MCF 10A (cell line): Measurements from ENCODE around the gene TMEM184A. TPM values are rescaled to one million over a fixed set of nuclear protein-coding genes. Genes with fewer than 3 reads are reported as not detected.

ENCODE experiments used
- BruUV-seq: library from RNA; stranded (reverse); fragments of 400-500 nt; replicated peaks from 2 replicates; lab custom pipeline; 2021; lab: Mats Ljungman, UMichigan
- CTCF ChIA-PET: fragments of 300-600 bp; sonication (Branson Sonifier 250); formaldehyde crosslinking; extraction: SDS; loops from one replicate; lab custom pipeline; 2021; ENCODE audit warnings: antibody characterized with exemption, inconsistent platforms; lab: Yijun Ruan, JAX
- POLR2A ChIA-PET: fragments of 300-600, 350-650 bp; sonication (Branson Sonifier 250); formaldehyde crosslinking; extraction: SDS; loops from one replicate; lab custom pipeline; 2020; ENCODE audit warnings: antibody characterized with exemption, inconsistent platforms; lab: Yijun Ruan, JAX
- DNase-seq: peaks from one replicate; pipeline ENCODE4 v3.0.0-alpha.2; 2018; ENCODE audit not compliant: unreplicated experiment
- H3K27ac Mint-ChIP-seq: one replicate; pipeline ENCODE4 v1.8.0; 2022; ENCODE audit warnings: mild to moderate bottlenecking, low read depth, mixed read lengths; ENCODE audit not compliant: unreplicated experiment
- H3K27me3 Mint-ChIP-seq: one replicate; pipeline ENCODE4 v1.8.0; 2022; ENCODE audit warnings: mixed read lengths; ENCODE audit not compliant: insufficient read depth, unreplicated experiment
- H3K36me3 Mint-ChIP-seq: one replicate; pipeline ENCODE4 v1.8.0; 2022; ENCODE audit warnings: mild to moderate bottlenecking, moderate library complexity, mixed read lengths; ENCODE audit not compliant: insufficient read depth, unreplicated experiment
- H3K4me1 Mint-ChIP-seq: one replicate; pipeline ENCODE4 v1.8.0; 2022; ENCODE audit warnings: mixed read lengths; ENCODE audit not compliant: insufficient read depth, unreplicated experiment
- H3K4me3 Mint-ChIP-seq: one replicate; pipeline ENCODE4 v1.8.0; 2022; ENCODE audit warnings: mild to moderate bottlenecking, moderate library complexity, mixed read lengths; ENCODE audit not compliant: unreplicated experiment
- H3K9me3 Mint-ChIP-seq: one replicate; pipeline ENCODE4 v1.8.0; 2022; ENCODE audit warnings: mixed read lengths; ENCODE audit not compliant: unreplicated experiment
- intact Hi-C: fragments of 100-400 bp; cut with micrococcal nuclease; formaldehyde crosslinking; loops from 2 replicates; pipeline ENCODE4 v1.14.1; 2022
- total RNA-seq: library from RNA; stranded (reverse); gene quantifications from 2 replicates; pipeline ENCODE4 v1.2.3, GENCODE V29; 2022
- TF ChIP-seq, protein P1 (sequence below): fragments of 200-600 bp; IDR thresholded peaks from one replicate; pipeline ENCODE4 v1.8.0; 2022; ENCODE audit warnings: antibody characterized with exemption, mild to moderate bottlenecking; ENCODE audit not compliant: unreplicated experiment

The TMEM184A gene
- total RNA-seq, 1 experiment from 2014 or later, result 14.2 TPM

DNA sequence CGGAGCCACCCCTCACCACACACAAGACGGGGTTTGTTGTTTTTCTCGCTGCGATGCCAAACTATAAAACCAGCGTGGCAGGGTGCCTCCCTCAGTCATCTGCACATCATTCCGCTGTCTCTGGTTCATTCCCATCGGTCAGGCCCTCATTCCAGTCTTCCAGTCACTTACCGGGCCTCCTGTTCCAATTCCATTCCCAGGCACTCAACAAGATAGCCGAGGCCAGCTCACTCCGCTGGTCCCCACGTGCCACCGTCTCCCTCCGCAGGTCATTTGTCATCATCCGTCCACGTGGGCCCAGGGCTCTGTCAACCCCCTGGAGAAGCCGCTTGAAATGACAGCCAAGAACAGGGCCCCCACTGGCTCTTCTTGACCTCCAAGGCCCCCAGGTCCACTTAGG, 6.1 kb upstream of the TMEM184A start:
- peaks cover 16% of the 10 kb centered on the region for H3K4me1 Mint-ChIP-seq
- no peaks in the 10 kb centered on the region for H3K27me3 Mint-ChIP-seq
- POLR2A ChIA-PET, result no interaction called here
- no TSS peak for BruUV-seq
- TF ChIP-seq, protein P1, sequence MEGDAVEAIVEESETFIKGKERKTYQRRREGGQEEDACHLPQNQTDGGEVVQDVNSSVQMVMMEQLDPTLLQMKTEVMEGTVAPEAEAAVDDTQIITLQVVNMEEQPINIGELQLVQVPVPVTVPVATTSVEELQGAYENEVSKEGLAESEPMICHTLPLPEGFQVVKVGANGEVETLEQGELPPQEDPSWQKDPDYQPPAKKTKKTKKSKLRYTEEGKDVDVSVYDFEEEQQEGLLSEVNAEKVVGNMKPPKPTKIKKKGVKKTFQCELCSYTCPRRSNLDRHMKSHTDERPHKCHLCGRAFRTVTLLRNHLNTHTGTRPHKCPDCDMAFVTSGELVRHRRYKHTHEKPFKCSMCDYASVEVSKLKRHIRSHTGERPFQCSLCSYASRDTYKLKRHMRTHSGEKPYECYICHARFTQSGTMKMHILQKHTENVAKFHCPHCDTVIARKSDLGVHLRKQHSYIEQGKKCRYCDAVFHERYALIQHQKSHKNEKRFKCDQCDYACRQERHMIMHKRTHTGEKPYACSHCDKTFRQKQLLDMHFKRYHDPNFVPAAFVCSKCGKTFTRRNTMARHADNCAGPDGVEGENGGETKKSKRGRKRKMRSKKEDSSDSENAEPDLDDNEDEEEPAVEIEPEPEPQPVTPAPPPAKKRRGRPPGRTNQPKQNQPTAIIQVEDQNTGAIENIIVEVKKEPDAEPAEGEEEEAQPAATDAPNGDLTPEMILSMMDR, result no peak
- no peak overlapping the region for H3K4me3 Mint-ChIP-seq
- H3K36me3 Mint-ChIP-seq, result peaks cover 14% of the 10 kb centered on the region
- no peak for DNase-seq
- CTCF ChIA-PET, result interaction anchor here (0.5 kb wide), 1 partner anchor 35 kb away, joined by 3 read pairs; no protein-coding TSS in a partner anchor
- no peaks in the 10 kb centered on the region for H3K9me3 Mint-ChIP-seq
- H3K27ac Mint-ChIP-seq, result peak overlapping the region; percentile 50
- intact Hi-C loops, result no loop called here

DNA sequence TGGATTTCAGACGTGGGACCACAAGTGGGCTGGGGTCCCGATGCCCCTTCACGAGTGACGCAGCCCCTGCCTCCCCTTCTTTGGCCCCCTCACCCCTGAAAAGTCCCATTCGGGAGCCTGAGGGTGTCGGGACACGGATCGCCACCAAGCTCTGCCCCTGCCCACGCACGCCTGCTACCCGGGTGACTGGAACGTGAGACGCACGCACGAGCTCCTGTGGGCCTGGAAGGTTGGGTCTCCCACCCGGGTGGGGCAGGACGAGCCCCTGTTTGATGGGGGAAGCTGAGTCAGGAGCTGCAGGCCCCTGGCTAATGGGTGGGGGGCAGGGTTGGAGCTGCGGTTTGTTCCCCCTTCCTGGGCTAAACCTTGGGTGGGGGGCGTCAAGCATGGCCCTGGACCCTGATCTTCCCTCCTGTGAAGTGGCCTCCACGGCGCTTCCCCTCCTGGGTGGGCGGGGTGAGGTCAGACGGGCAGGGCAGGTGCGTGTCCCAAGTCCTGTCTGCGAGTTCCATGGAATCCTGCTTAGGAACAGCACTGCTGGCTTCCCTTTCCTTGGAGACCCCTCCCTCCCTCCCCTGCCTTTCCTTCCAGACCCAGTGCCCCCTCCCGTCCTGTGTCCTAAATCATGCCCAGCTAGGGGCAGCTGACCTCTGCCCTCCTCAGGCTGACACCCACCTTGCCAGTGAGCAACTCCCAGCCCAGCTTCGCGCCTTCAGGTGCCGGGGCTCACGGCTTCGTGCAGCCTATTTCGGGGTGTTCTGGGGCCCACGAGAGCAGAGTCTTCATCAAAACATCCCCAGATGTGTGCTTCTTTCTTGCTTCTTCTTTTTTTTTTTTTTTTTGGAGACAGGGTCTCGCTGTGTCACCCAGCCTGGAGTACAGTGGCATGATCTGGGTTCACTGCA, 5.3 kb upstream of the TMEM184A start:
- H3K4me1 Mint-ChIP-seq, result peaks cover 15% of the 10 kb centered on the region
- peak overlapping the region; percentile 50 for H3K27ac Mint-ChIP-seq
- TF ChIP-seq, protein P1, result no peak
- ChIA-PET CTCF (interaction anchor here (0.6 to 1.0 kb wide), 2 partner anchors 18 to 87 kb away, joined by 3 read pairs; no protein-coding TSS in a partner anchor), POLR2A (no interaction called here)
- no peak for DNase-seq
- no peak overlapping the region for H3K4me3 Mint-ChIP-seq
- intact Hi-C loops, result no loop called here
- no peaks in the 10 kb centered on the region for H3K9me3 Mint-ChIP-seq
- H3K36me3 Mint-ChIP-seq, result peaks cover 6% of the 10 kb centered on the region
- H3K27me3 Mint-ChIP-seq, result no peaks in the 10 kb centered on the region
- BruUV-seq, result no TSS peak

DNA sequence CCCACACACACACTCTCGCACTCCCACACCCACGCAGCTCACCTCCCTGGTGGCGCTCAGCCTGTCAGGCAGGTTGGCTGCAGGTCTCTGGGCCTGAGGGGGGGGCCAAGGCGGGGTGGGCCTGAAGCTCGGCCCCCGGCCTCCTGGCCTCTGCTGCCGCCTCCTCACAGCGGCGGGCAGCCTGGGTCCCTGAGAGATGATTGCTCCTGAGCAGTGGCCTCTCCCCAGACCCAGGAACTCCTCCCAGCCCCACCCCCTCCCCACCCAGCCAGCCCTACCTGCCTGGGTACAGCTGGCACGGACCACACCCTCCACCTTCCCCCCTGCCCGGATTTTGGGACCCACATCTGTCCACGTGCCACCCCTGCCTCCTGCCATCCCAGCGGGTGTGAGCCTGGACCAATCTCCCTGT, 4.6 kb upstream of the TMEM184A start:
- no peak overlapping the region for H3K4me3 Mint-ChIP-seq
- H3K9me3 Mint-ChIP-seq, result no peaks in the 10 kb centered on the region
- peaks cover 21% of the 10 kb centered on the region for H3K4me1 Mint-ChIP-seq
- H3K27ac Mint-ChIP-seq, result no peak overlapping the region
- BruUV-seq, result no TSS peak
- POLR2A ChIA-PET, result interaction anchor here (1.2 to 1.8 kb wide), 3 partner anchors 10 to 47 kb away, joined by 3 to 18 read pairs (median 9); partner anchors contain the start of gene PSMG3
- intact Hi-C loops, result no loop called here
- no peaks in the 10 kb centered on the region for H3K27me3 Mint-ChIP-seq
- no peak for DNase-seq
- TF ChIP-seq, protein P1, result no peak
- CTCF ChIA-PET, result interaction anchor here (0.6 to 1.0 kb wide), 2 partner anchors 18 to 86 kb away, joined by 3 read pairs; no protein-coding TSS in a partner anchor
- H3K36me3 Mint-ChIP-seq, result peaks cover 5% of the 10 kb centered on the region
